ENCODE measurements around the gene VAV2.

- no peak for TF ChIP-seq ZBTB49 (CRISPR knock-in tag; IDR thresholded peaks at IDR 0.05; ENCODE audit: borderline replicate concordance)
- TF ChIP-seq ZBTB11 (CRISPR knock-in tag; IDR thresholded peaks at IDR 0.05): no peak
- no peak for TF ChIP-seq RREB1 (CRISPR knock-in tag; IDR thresholded peaks at IDR 0.05)
- TF ChIP-seq POU5F1 (IDR thresholded peaks at IDR 0.05; ENCODE audit: borderline replicate concordance, low read depth, low read length, partially characterized antibody): no peak
- TF ChIP-seq HDAC6 (IDR thresholded peaks at IDR 0.05; ENCODE audit: low read depth, low read length): no peak
- TF ChIP-seq POLR2A (conservative IDR thresholded peaks at IDR 0.05): no peak
- no peak for TF ChIP-seq FOXP4 (CRISPR knock-in tag; IDR thresholded peaks at IDR 0.05; ENCODE audit: borderline replicate concordance)
- no peak for TF ChIP-seq TCF7 (IDR thresholded peaks at IDR 0.05; ENCODE audit: borderline replicate concordance)
- no peak for TF ChIP-seq ATF3 (IDR thresholded peaks at IDR 0.05)
- TF ChIP-seq ATF3 (CRISPR knock-in tag; conservative IDR thresholded peaks at IDR 0.05): no peak
- no peak for TF ChIP-seq U2AF2 (optimal IDR thresholded peaks at IDR 0.05; ENCODE audit: low read depth, low read length)
These were observed 136.8 kb downstream of the VAV2 start for GRCh38 chr9:133855371-133855770.

Data from K562 (cell line).